Testis (tissue), 3 donors: Measurements from ENCODE around the gene RPS21. TPM values are rescaled to one million over a fixed set of nuclear protein-coding genes. Genes with fewer than 3 reads are reported as not detected.

Experiments used
- DNase-seq: peaks from one replicate; pipeline ENCODE4 v3.0.0-alpha.2; 2019
- H3K27ac ChIP-seq, 2 donors: fragments of 200-600 bp; sonication (generic); one replicate each; pipeline ENCODE4 v1.5.1; 2019
- H3K27me3 ChIP-seq: fragments of 200-600 bp; sonication (generic); one replicate; pipeline ENCODE4 v1.5.1; 2019
- H3K36me3 ChIP-seq: fragments of 200-600 bp; sonication (generic); one replicate; pipeline ENCODE4 v1.5.1; 2017; ENCODE audit warnings: low read depth; ENCODE audit errors: missing control alignments
- H3K4me1 ChIP-seq: fragments of 200-600 bp; sonication (generic); one replicate; pipeline ENCODE4 v1.5.1; 2019
- H3K4me3 ChIP-seq, 2 donors: fragments of 200-600 bp; sonication (generic); one replicate each; pipeline ENCODE4 v1.5.1; 2017 to 2019
- H3K9me3 ChIP-seq: fragments of 200-600 bp; sonication (generic); one replicate; pipeline ENCODE4 v1.5.1; 2017
- POLR2A ChIP-seq: fragments of 450-650 bp; IDR thresholded peaks from one replicate; pipeline ENCODE4 v1.6.1; 2017; ENCODE audit warnings: antibody characterized with exemption, mild to moderate bottlenecking, moderate library complexity
- WGBS, 2 donors: methylation state at CpG; one replicate each; pipeline ENCODE4 v1.1.5; 2018; 5-methylcytosine and 5-hydroxymethylcytosine counted together
- intact Hi-C: fragments of 100-400 bp; cut with DNase I; formaldehyde crosslinking; loops from one replicate; pipeline ENCODE4 v1.15.1; 2023; ENCODE audit warnings: low total_unique reads
- polyA plus RNA-seq: library from polyadenylated mRNA; stranded (reverse); fragments of 350-450 nt; fragmentation: Illumina TruSeq; extraction: RNeasy Lipid Tissue Mini Kit (QIAGEN cat#74804); gene quantifications from one replicate; pipeline ENCODE4 v1.2.3, GENCODE V29; 2014; ENCODE audit warnings: low read depth, low replicate concordance; ENCODE audit not compliant: insufficient read depth
- total RNA-seq, 2 donors: library from RNA; depleted of rRNA; stranded (reverse); fragments of >200 nt; gene quantifications; one replicate each; pipeline ENCODE4 v1.2.3, GENCODE V29; 2016
- TF ChIP-seq, protein P1 (sequence below), 3 experiments: fragments of 450-650 bp in 2 of 3; fragments of 200-600 bp in 1 of 3; sonication (generic) in 1 of 3; IDR thresholded peaks; one replicate each; pipeline ENCODE4 v1.5.1; 2016 to 2019; ENCODE audit warnings: antibody characterized with exemption in 3 of 3, mild to moderate bottlenecking in 2 of 3, moderate library complexity in 1 of 3

Gene RPS21
- total and polyA plus RNA-seq, 3 donors from 2014 or later: 548 to 1,387 (median 1,052) TPM

DNA sequence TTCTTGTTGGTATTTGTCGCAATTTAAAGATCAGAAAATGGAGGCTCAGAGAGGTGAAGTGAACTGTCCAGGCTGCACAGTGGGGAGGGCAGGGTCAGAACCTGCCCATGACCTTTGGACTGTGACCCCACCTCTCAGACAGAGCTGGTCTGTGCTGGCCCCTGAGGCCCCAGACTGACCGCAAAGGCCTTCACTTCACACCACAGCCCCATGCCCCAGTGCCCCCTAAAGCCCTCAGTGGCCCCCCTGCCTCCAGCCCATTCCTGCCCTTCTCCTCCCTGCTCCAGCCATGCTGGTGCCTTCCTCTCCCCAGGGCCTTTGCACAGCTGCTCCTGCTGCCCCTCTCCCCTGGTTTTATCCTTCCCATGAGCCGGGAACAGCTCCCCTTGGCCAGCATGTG lies 49.8 kb downstream of the RPS21 start:
- Histone ChIP-seq H3K27ac (no peak overlapping the region), H3K4me3 (no peak overlapping the region), H3K9me3 (no peaks in the 10 kb centered on the region), H3K36me3 (no peaks in the 10 kb centered on the region), H3K27me3 (no peaks in the 10 kb centered on the region), H3K4me1 (no peaks in the 10 kb centered on the region)
- no peak for DNase-seq
- intact Hi-C loops: no loop called here
- 94 to 96% methylated on average over 3 of the region's 3 CpGs for WGBS, 2 donors
- TF ChIP-seq, protein P1, sequence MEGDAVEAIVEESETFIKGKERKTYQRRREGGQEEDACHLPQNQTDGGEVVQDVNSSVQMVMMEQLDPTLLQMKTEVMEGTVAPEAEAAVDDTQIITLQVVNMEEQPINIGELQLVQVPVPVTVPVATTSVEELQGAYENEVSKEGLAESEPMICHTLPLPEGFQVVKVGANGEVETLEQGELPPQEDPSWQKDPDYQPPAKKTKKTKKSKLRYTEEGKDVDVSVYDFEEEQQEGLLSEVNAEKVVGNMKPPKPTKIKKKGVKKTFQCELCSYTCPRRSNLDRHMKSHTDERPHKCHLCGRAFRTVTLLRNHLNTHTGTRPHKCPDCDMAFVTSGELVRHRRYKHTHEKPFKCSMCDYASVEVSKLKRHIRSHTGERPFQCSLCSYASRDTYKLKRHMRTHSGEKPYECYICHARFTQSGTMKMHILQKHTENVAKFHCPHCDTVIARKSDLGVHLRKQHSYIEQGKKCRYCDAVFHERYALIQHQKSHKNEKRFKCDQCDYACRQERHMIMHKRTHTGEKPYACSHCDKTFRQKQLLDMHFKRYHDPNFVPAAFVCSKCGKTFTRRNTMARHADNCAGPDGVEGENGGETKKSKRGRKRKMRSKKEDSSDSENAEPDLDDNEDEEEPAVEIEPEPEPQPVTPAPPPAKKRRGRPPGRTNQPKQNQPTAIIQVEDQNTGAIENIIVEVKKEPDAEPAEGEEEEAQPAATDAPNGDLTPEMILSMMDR (IDR thresholded peaks at IDR 0.05): no peak
- no peak for TF ChIP-seq POLR2A

DNA sequence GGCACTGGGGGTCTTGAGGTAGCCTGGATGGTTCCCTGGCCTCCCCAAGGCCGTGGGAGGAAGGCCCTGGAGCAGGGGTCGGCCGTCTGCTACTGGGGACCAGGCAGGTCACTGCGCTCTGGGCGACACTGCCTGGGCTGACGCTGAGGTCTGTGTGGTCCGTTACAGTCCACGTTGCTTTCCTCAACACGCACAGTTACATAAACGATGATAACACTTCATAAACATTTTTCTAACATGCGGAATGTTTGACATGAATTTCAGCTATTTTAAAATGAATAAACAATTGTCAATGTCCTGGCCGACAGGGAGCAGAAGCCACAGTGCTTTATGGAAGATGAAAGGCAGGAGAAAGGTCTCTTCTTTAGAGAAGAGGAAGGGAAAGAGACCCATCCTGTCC lies 50.6 kb downstream of the RPS21 start:
- TF ChIP-seq, protein P1 (IDR thresholded peaks at IDR 0.05): no peak
- no peak for TF ChIP-seq POLR2A
- H3K9me3 ChIP-seq: no peaks in the 10 kb centered on the region
- WGBS, 2 donors: 85 to 86% methylated on average over 9 to 12 of the region's 12 CpGs
- intact Hi-C loops: no loop called here
- no peaks in the 10 kb centered on the region for H3K36me3 ChIP-seq
- H3K27me3 ChIP-seq: no peaks in the 10 kb centered on the region
- no peak for DNase-seq
- no peaks in the 10 kb centered on the region for H3K4me1 ChIP-seq
- no peak overlapping the region for H3K4me3 ChIP-seq
- H3K27ac ChIP-seq: no peak overlapping the region

DNA sequence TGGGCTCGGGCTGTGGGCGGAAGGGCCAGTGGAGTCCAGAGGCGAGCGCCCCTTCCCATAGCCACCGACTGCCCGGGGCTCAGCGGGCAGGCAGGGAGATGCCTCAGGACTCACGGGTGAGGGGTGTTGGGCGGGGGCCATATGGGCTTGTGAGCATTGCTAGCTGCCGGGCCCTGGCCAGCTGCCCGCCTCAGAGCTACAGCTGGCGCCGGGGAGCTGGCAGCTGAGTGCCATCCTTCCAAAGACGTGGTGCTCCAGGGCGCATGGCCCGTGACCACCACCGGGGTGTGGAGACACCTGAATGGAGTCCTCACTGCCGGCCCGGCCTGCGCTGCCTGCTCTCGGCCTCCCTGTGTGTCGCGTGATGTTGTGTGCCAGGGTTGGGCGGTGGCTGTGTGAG lies 51.0 kb downstream of the RPS21 start:
- TF ChIP-seq, protein P1 (IDR thresholded peaks at IDR 0.05): no peak
- TF ChIP-seq POLR2A: no peak
- no peaks in the 10 kb centered on the region for H3K36me3 ChIP-seq
- no peak overlapping the region for H3K27ac ChIP-seq
- no peak overlapping the region for H3K4me3 ChIP-seq
- 91 to 92% methylated on average over 12 to 15 of the region's 24 CpGs for WGBS, 2 donors
- no peaks in the 10 kb centered on the region for H3K27me3 ChIP-seq
- H3K4me1 ChIP-seq: no peaks in the 10 kb centered on the region
- intact Hi-C loops: no loop called here
- DNase-seq: no peak
- no peaks in the 10 kb centered on the region for H3K9me3 ChIP-seq

Other genes with a start within 250 kb of the RPS21 start
- 100 to 1,000 TPM; 146 to 203 TPM for gene PSMA7, start 243.7 kb upstream of the RPS21 start, total RNA-seq
- 124 TPM for gene PSMA7, start 243.7 kb upstream of the RPS21 start, polyA plus RNA-seq
- gene SS18L1, start 243.3 kb upstream of the RPS21 start, total RNA-seq: 10 to 100 TPM; 54.6 to 69.5 TPM
- 16.2 TPM for gene SS18L1, start 243.3 kb upstream of the RPS21 start, polyA plus RNA-seq
- 10 to 100 TPM; 61.9 to 76.8 TPM for gene MTG2, start 204.1 kb upstream of the RPS21 start, total RNA-seq
- 53.3 TPM for gene MTG2, start 204.1 kb upstream of the RPS21 start, polyA plus RNA-seq
- 1 to 10 TPM; 1.1 to 2.5 TPM for gene HRH3, start 166.8 kb upstream of the RPS21 start, total RNA-seq
- 0.67 TPM for gene HRH3, start 166.8 kb upstream of the RPS21 start, polyA plus RNA-seq
- gene OSBPL2, start 148.6 kb upstream of the RPS21 start, total RNA-seq: 10 to 100 TPM; 49.8 to 57.2 TPM
- 48.5 TPM for gene OSBPL2, start 148.6 kb upstream of the RPS21 start, polyA plus RNA-seq
- gene ADRM1, start 84.1 kb upstream of the RPS21 start, total RNA-seq: 100 to 1,000 TPM; 283 to 286 TPM
- gene ADRM1, start 84.1 kb upstream of the RPS21 start, polyA plus RNA-seq: 191 TPM
- gene LAMA5, start 19.8 kb upstream of the RPS21 start, total RNA-seq: 100 to 1,000 TPM; 121 to 144 TPM
- gene LAMA5, start 19.8 kb upstream of the RPS21 start, polyA plus RNA-seq: 33.2 TPM
- gene CABLES2, start 20.2 kb downstream of the RPS21 start, total RNA-seq: 10 to 100 TPM; 51.0 to 58.6 TPM
- gene CABLES2, start 20.2 kb downstream of the RPS21 start, polyA plus RNA-seq: 83.0 TPM
- 1 to 10 TPM in 1 of 2 donors, under 1 TPM in 1; 0.81 to 1.3 TPM for gene RBBP8NL, start 40.4 kb downstream of the RPS21 start, total RNA-seq
- 2.8 TPM for gene RBBP8NL, start 40.4 kb downstream of the RPS21 start, polyA plus RNA-seq
- 10 to 100 TPM; 54.5 to 70.6 TPM for gene GATA5, start 88.9 kb downstream of the RPS21 start, total RNA-seq
- 19.0 TPM for gene GATA5, start 88.9 kb downstream of the RPS21 start, polyA plus RNA-seq